ENCODE results near the gene C10orf90. TPM values are rescaled to one million over a fixed set of nuclear protein-coding genes. Genes with fewer than 3 reads are reported as not detected.

C10orf90 gene
- total and polyA plus RNA-seq, 2 of the 8 experiments (the other 6 are each of a cell fraction or from before 2014, with no cell fraction given): 0.21 TPM; not detected in 1

DNA sequence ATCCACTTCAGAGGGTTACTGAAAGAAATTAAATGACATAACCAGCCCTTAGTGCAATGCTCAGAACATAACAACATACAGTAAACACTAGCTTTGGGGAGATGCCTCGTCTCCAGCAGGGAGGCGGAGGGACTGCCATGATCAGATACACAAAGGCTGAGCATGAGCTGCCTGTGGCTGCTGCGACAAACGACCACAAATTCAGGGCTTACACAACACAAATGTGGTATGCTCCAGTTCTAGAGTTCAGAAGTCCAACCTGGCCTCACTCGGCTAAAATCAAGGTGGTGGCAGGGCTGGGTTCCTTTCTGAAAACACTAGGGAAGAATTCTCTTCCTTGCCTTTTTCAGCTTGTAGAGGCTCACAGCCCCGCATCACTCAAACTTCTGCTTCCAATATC, 154.0 kb downstream of the C10orf90 start (continued):
- TF ChIP-seq, protein P1, sequence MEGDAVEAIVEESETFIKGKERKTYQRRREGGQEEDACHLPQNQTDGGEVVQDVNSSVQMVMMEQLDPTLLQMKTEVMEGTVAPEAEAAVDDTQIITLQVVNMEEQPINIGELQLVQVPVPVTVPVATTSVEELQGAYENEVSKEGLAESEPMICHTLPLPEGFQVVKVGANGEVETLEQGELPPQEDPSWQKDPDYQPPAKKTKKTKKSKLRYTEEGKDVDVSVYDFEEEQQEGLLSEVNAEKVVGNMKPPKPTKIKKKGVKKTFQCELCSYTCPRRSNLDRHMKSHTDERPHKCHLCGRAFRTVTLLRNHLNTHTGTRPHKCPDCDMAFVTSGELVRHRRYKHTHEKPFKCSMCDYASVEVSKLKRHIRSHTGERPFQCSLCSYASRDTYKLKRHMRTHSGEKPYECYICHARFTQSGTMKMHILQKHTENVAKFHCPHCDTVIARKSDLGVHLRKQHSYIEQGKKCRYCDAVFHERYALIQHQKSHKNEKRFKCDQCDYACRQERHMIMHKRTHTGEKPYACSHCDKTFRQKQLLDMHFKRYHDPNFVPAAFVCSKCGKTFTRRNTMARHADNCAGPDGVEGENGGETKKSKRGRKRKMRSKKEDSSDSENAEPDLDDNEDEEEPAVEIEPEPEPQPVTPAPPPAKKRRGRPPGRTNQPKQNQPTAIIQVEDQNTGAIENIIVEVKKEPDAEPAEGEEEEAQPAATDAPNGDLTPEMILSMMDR (IDR thresholded peaks at IDR 0.05; ENCODE audit: control extremely low read depth in 1 of 3, insufficient read depth in 1 of 3, low read depth in 1 of 3, low read length in 3 of 3): no peak

All from H1 (cell line).